Brain pericyte (primary cell): ENCODE measurements around the gene CNNM3.

Experiments used
- DNase-seq: peaks from one replicate; pipeline ENCODE4 v3.0.0-alpha.2; 2012; ENCODE audit warnings: low read depth, low spot score

Gene CNNM3

GRCh38 chr2:96816836-96817702 is 1.0 kb downstream of the CNNM3 start:
- no peak for DNase-seq

DNA sequence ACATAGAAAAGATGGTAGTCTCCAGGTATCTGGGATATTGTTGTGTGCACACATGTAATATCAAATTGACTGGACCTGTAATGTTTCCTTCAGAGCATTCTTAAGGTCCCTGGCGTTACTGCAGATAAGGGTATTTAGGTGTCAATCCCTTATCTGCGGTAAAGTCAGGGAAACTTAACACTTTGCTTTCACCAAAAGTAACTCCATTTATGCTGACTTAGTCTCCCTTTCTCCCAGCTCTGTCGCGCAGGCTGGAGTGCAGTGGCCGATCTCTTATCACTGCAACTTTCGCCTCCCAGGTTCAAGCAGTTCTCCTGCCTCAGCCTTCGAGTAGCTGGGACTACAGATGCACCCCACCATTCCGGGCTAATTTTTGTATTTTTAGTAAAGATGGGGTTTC is 1.8 kb downstream of the CNNM3 start:
- DNase-seq = no peak

DNA sequence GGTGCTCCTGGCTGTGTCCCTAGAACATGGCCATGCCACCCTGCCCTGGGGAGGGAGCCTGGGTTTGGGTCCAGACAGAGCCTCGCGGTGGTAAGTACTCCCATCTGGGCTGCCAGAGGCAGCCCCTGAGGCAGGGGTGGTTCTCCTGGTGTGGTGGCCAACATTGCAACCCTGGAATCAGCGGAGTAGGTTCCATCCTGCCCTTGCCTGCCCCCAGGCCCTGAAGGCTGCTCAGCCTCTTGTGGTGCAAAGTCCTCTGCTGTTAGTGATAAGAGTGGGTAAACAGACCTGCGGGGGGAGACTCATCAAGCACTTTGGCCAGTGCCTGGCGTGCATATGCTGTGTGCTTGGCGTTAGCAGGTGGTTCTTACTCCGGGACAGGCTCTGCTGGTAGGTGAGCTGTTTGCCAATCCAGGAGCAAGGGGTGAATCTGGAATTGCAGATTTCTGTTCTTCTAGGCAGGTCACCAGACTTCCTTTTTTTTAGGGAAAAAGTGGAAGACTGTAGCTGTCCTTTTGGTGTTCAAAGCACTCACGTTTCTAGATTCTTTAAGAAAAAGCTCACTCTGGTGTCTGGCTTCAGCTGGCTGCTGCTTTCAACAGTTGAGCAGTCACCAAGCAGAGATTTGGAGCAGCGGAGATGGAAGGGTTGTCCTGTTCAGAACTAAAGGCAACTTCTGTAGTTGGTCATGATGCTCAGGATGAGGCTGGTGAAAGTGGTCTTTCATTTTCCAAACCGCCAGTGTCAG is 3.2 kb downstream of the CNNM3 start:
- DNase-seq = no peak

GRCh38 chr2:96819876-96820511 is 3.9 kb downstream of the CNNM3 start:
- DNase-seq = no peak

DNA sequence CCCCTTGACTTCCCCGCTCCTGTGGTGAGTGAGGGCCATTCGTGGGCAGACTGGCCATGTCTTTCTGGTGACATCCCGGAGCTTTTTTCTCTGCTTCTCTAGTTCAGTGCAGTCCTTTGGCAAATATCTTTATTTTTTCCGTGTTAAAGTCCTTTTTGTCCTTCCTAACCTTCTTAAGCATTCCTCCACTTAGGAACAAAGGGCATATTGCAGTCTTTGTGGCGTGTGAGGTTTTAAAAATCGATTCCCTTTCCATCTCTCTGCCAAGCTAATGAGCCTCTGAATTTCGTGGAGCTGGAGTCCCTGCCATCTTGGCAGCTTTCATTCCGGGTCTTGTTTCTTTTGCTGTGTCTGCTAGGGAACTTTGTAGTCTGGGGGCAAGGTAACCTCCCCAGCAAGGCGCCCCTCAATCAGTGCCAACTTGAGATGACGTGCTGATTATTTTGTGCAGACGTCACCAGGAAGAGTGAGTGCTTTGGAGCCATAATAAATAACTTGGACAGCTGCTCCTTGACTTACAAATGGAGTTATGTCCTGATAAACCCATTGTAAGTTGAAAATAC is 5.1 kb downstream of the CNNM3 start:
- DNase-seq = no peak

DNA sequence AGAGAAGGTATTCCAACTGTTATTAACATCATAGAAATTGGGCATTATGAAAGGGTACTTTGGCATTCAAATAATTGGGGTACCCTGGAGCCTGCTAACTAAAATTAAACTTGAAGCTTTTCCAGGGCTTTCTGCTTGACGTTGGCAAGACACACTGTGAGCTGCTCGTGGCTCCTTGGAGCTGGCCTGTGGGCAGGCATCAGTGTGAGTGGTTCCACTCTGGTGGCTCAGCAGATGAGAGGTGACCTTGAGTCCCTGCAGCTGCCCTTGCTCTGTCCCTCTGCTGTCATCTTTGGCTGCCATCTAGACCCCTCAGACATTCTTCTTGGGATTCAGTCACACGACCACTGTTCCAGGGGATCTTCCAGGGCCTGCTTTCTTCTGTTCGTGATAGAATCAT is 6.7 kb downstream of the CNNM3 start:
- no peak for DNase-seq

- DNase-seq = no peak
These were observed 7.1 kb downstream of the CNNM3 start for GRCh38 chr2:96823198-96823597.

DNA sequence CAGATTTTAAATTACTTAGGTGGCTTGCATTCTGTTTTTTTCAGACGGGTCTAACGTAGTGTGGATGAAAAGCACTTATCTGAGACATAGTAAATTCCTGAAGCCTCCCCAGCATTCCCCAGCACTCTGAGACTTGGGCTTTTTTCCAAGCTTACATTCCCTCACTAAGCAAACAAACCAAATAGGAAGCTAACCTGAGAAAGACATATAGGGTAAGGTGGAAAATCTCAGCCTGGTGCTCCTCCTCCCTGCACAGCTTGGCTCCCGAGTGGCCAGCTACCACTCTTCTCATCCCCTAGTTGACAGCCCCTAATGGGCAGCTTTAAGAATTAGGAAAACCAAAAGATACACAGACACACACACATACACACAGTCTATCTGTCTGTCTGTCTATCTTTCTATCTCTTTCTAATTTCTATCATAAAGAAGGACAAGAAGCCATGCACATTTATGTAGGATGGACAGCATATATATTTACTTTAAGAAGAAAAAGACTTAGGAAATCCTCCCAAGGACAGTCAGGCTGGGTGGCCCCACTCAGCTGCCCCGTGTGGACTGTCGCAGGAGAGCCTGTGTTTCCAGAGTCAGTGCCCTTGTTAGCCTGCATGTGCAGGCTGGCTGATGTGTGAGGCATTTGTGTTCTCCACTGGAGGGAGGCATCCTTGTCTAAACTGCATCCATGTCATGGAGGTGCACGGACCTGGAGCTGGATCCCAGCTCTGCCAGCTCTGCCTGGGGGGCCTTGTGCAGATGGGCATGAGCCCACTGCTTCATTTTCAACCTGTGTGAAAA is 8.2 kb downstream of the CNNM3 start:
- DNase-seq = no peak

DNA sequence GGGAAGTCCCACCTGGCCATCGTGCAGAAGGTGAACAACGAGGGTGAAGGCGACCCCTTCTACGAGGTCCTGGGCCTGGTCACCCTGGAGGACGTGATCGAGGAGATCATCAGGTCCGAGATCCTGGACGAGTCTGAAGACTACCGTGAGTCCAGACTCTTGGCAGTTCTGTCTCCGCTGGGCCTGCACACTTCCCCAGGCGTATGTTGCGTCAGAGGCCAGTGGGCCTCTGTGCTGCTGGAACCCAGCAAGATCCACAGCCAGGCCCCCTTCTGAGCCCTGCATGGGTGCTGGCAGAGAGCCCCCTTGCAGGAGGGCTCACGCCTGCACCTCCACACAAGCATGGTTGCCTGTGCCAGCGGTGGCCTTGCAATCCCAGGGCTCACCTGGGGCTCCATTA is 9.0 kb downstream of the CNNM3 start:
- no peak for DNase-seq

DNA sequence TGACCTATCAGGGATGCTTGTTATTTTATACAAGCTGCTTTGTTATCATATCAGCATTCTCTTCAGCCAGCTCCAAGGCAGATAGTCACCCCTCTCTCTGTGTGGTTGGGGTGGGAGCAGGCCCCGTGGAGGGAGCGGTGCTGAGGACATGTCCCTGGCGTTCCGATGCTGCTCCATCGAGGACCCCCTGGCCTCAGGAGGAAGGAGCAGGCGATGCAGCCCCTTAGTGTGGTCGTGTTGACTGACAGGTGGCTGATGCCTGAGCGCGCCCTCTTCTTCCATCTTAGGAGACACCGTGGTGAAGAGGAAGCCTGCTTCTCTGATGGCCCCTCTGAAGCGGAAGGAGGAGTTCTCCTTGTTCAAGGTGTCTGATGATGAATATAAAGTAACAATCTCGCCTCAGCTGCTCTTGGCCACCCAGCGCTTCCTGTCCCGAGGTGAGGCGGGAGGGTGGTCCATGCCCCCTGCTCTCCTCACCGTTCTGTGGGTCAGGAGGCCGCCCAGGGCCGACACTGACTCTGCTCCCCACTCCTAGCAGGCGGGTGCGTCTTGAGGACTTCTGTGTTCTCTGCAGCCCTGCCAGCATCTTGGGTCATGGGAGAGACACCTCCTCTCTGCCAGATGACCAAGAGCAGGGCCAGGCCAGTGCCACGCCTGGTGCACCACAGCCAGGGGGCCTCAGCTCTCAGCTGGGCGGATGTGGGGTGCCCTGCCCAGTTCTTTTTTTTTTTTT is 10.6 kb downstream of the CNNM3 start:
- DNase-seq = no peak

GRCh38 chr2:96828436-96828835 is 12.4 kb downstream of the CNNM3 start:
- no peak for DNase-seq

DNA sequence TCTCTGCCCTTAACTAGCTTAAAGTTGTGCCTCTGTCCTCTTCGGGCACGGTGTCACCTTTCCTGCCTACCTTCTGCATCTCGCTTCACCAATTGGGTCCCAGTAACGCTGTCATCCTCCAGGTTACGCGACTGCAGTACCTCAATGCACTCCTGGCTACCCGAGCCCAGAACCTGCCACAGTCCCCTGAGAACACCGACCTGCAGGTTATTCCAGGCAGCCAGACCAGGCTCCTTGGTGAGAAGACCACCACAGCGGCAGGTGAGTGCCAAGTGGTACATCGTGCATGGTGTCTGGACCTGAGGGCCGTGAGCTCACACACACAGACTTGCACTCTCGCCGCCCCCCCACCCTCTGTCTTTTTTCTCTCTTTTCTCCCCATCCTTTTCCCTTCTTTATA is 12.8 kb downstream of the CNNM3 start:
- DNase-seq = no peak

- DNase-seq = no peak
These were observed 14.0 kb downstream of the CNNM3 start for GRCh38 chr2:96830044-96830562.

- DNase-seq = no peak
These were observed 15.6 kb downstream of the CNNM3 start for GRCh38 chr2:96831679-96832078.

DNA sequence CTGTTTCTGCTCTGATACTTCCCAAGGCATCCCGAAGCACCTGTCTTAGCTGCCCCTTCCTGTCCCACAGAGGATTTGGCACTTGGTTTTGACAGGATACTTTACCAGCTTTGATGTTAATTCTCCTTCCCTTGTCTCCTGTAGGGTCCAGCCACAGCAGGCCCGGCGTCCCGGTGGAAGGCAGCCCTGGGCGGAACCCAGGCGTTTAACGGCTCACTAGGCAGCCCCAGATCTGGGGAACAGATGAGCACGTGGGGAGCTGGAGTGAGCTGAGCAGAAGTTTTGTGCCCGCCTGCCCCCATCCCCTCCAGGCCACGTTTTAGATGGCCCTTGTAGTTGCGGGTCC is 16.3 kb downstream of the CNNM3 start:
- DNase-seq = no peak

DNA sequence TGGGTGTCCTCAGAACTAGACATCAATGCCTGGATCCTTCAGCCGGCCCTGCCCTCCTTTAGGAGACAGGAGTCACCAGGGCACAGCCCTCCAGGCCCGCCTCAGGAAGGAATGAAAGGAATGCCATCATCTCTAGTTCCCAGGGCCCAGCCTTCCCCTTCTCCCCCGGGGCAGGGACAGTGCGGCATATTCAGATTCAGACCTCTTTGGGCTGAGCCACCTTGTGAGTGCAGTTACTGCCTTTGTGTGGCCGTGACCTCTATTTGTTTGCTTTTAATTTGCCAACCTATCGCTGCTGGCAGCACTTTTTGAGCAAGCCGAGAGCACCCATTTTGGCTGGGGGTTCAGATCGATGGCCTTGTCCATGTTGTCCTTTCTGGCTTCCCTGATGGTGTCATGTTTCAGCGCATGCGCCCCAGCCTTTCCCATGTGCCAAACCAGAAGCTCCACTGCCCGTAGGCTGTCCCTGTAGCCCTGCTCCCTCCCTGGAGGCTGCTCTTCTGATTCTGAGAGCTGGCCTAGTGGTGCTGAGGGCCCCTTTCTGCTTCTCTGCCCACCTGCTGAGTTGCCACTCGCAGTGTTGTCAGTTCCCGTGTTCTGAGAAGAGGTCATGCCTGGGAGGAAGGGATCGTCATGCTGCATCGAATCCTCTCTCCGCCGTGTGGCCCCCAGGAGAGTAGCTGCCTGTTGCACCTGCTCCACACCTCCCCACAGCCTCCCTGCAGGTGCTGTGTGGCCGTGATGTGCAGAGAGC is 16.9 kb downstream of the CNNM3 start:
- DNase-seq = no peak

GRCh38 chr2:96835830-96836229 is 19.8 kb downstream of the CNNM3 start:
- no peak for DNase-seq

GRCh38 chr2:96837575-96837974 is 21.5 kb downstream of the CNNM3 start:
- no peak for DNase-seq

DNA sequence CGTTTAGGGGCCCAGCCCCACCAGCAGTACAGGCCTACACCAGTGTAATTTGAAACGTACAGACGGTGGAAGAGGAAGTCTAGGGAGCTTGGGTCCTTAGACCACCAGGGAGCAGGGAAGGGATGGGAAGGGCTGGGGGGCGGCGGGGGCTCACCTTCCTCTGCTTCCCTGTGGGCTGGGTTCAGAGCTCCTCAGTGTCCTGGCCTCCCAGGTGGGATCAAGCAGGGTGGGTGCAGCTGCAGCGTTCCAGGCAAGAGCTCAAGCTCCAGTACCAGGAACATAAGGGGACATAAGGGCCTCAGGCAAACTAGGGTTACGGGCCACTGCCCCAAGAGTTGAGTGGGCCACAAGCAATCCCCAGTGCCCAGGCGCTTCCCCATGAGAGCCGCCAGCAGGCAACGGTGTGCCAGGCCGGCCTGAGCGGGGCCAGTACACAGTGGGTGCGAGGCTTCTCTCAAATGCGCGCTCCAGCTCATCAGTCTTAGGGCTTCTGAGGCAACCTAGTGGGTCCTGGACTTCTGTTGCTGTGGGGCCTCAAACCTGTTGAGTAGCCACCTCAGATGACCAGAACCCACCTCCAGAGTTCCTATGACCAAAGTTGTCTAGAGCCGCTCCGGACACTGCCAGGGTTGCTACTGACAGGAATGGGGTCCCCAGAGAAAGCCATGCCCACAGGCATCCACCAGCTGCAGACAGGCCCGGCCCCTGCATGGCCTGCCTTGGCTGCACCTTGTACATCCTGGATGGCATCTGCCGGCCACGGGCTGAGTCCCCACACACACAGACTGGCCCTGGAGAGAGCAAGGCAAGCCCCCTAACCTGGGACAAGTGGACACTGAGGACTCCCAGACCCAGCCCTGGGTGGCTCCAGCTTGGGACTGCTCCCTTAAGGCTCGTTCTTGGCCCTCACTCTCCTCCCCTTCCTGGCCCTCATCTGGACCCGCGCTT is 22.6 kb downstream of the CNNM3 start:
- DNase-seq = no peak
